HEK293 (cell line): ENCODE measurements around the gene NPHP4.

ENCODE experiments used
- ZNF140 ChIP-seq: fragments of 450-650 bp; formaldehyde crosslinking; IDR thresholded peaks from 2 replicates; pipeline ENCODE4 v1.5.1; 2016; ENCODE audit warnings: missing biosample characterization, missing genetic modification characterization
- ZNF248 ChIP-seq: fragments of 450-650 bp; formaldehyde crosslinking; IDR thresholded peaks from 2 replicates; pipeline ENCODE4 v1.5.1; 2017; ENCODE audit warnings: missing biosample characterization, missing genetic modification characterization
- ZNF280D ChIP-seq: fragments of 450-650 bp; formaldehyde crosslinking; IDR thresholded peaks from 2 replicates; pipeline ENCODE4 v1.5.1; 2016; ENCODE audit warnings: missing biosample characterization, missing genetic modification characterization
- ZNF768 ChIP-seq: fragments of 450-650 bp; formaldehyde crosslinking; IDR thresholded peaks from 2 replicates; pipeline ENCODE4 v1.5.1; 2018; ENCODE audit warnings: missing biosample characterization, mild to moderate bottlenecking, missing genetic modification characterization

DNA sequence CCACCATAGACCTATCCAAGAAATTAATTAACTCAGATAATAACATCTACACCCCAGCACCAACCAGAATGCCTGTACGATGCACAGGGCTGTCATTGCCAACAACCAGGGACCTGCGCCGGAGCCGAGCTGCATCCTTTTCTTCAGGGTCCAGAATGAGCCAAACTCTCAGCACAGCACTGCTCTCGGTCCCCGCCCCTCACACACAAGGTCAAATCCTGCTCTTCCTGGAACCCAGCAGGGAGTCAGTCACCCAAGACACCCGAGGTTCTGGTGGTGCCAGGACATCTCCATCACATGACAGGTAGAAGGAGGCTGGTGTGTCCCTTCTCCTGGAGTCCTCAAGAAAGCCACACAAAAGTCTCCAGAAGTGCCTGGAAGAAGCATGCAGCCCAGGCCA, 31.9 kb downstream of the NPHP4 start:
- TF ChIP-seq ZNF248 (tag by site-specific recombination) (no peak), ZNF280D (tag by site-specific recombination) (no peak), ZNF768 (no peak), ZNF140 (tag by site-specific recombination) (no peak)
